ENCODE measurements around the gene MRPS31.

MRPS31 gene

GRCh38 chr13:40794414-40795368 is 23.7 kb upstream of the MRPS31 start:
- H2AFZ ChIP-seq (ENCODE audit: low read length) = no peak overlapping the region
- H3K79me2 ChIP-seq (ENCODE audit: low read length) = peaks cover 11% of the 10 kb centered on the region
- no peak overlapping the region for H3K27ac ChIP-seq (ENCODE audit: low read length)
- H3K4me2 ChIP-seq (ENCODE audit: low read depth, low read length) = no peak overlapping the region
- peaks cover 29% of the 10 kb centered on the region for H3K4me1 ChIP-seq (ENCODE audit: low read length)
- no peaks in the 10 kb centered on the region for H3K9me3 ChIP-seq (replicated peaks; ENCODE audit: insufficient read depth, low read length)
- H4K20me1 ChIP-seq (ENCODE audit: insufficient read depth, low read length) = no peaks in the 10 kb centered on the region
- no peaks in the 10 kb centered on the region for H3K36me3 ChIP-seq (replicated peaks; ENCODE audit: insufficient read depth, low read length)
- no peak for DNase-seq
- no peaks in the 10 kb centered on the region for H3K9me2 ChIP-seq (replicated peaks; ENCODE audit: insufficient read depth, low read length)
- H3K27me3 ChIP-seq (replicated peaks; ENCODE audit: insufficient read depth, low read length) = no peaks in the 10 kb centered on the region
- H3K4me3 ChIP-seq (ENCODE audit: low read length) = no peak overlapping the region
- TF ChIP-seq EZH2phosphoT487 (IDR thresholded peaks at IDR 0.05; ENCODE audit: low read length) (no peak), EZH2 (optimal IDR thresholded peaks at IDR 0.05; ENCODE audit: low read depth, low read length) (no peak), CTCF (IDR thresholded peaks at IDR 0.05; ENCODE audit: low read length) (no peak)
- peaks cover 23% of the 10 kb centered on the region for H3F3A ChIP-seq (ENCODE audit: insufficient read depth, low read length)
- H3K9ac ChIP-seq (ENCODE audit: low read length) = no peak overlapping the region

- no peak for TF ChIP-seq EZH2 (optimal IDR thresholded peaks at IDR 0.05; ENCODE audit: low read depth, low read length)
- no peak for TF ChIP-seq CTCF (IDR thresholded peaks at IDR 0.05; ENCODE audit: low read length)
- TF ChIP-seq EZH2phosphoT487 (IDR thresholded peaks at IDR 0.05; ENCODE audit: low read length) = no peak
- no peaks in the 10 kb centered on the region for H3K36me3 ChIP-seq (replicated peaks; ENCODE audit: insufficient read depth, low read length)
- H3F3A ChIP-seq (ENCODE audit: insufficient read depth, low read length) = peaks cover 11% of the 10 kb centered on the region
- H3K79me2 ChIP-seq (ENCODE audit: low read length) = peaks cover 8% of the 10 kb centered on the region; the same call in 1 of the 2 replicates
- no peak overlapping the region for H2AFZ ChIP-seq (ENCODE audit: low read length)
- peak overlapping the region; percentile 37; the same call in 1 of the 2 replicates for H3K4me2 ChIP-seq (ENCODE audit: low read depth, low read length)
- no peaks in the 10 kb centered on the region for H3K9me2 ChIP-seq (replicated peaks; ENCODE audit: insufficient read depth, low read length)
- H3K9ac ChIP-seq (ENCODE audit: low read length) = no peak overlapping the region
- no peak overlapping the region for H3K4me3 ChIP-seq (ENCODE audit: low read length)
- no peaks in the 10 kb centered on the region for H3K27me3 ChIP-seq (replicated peaks; ENCODE audit: insufficient read depth, low read length)
- H4K20me1 ChIP-seq (ENCODE audit: insufficient read depth, low read length) = no peaks in the 10 kb centered on the region
- peaks cover 22% of the 10 kb centered on the region for H3K4me1 ChIP-seq (ENCODE audit: low read length)
- no peaks in the 10 kb centered on the region for H3K9me3 ChIP-seq (replicated peaks; ENCODE audit: insufficient read depth, low read length)
- no peak for DNase-seq
- peak overlapping the region; percentile 72; the same call in 1 of the 2 replicates for H3K27ac ChIP-seq (ENCODE audit: low read length)
These were observed 22.3 kb upstream of the MRPS31 start for GRCh38 chr13:40793339-40793738.

- no peak overlapping the region for H3K9ac ChIP-seq (ENCODE audit: low read length)
- H3K9me2 ChIP-seq (replicated peaks; ENCODE audit: insufficient read depth, low read length) = no peaks in the 10 kb centered on the region
- TF ChIP-seq EZH2 (optimal IDR thresholded peaks at IDR 0.05; ENCODE audit: low read depth, low read length) = no peak
- no peak for TF ChIP-seq CTCF (IDR thresholded peaks at IDR 0.05; ENCODE audit: low read length)
- TF ChIP-seq EZH2phosphoT487 (IDR thresholded peaks at IDR 0.05; ENCODE audit: low read length) = no peak
- no peaks in the 10 kb centered on the region for H4K20me1 ChIP-seq (ENCODE audit: insufficient read depth, low read length)
- H3K27me3 ChIP-seq (replicated peaks; ENCODE audit: insufficient read depth, low read length) = no peaks in the 10 kb centered on the region
- DNase-seq = peak; percentile 78
- peaks cover 22% of the 10 kb centered on the region for H3K4me1 ChIP-seq (ENCODE audit: low read length)
- peak overlapping the region; percentile 37 for H3K4me2 ChIP-seq (ENCODE audit: low read depth, low read length)
- peaks cover 8% of the 10 kb centered on the region; the same call in 1 of the 2 replicates for H3K79me2 ChIP-seq (ENCODE audit: low read length)
- no peaks in the 10 kb centered on the region for H3K9me3 ChIP-seq (replicated peaks; ENCODE audit: insufficient read depth, low read length)
- H3K36me3 ChIP-seq (replicated peaks; ENCODE audit: insufficient read depth, low read length) = no peaks in the 10 kb centered on the region
- H3F3A ChIP-seq (ENCODE audit: insufficient read depth, low read length) = peaks cover 11% of the 10 kb centered on the region
- no peak overlapping the region for H3K4me3 ChIP-seq (ENCODE audit: low read length)
- H3K27ac ChIP-seq (ENCODE audit: low read length) = peak overlapping the region; percentile 72
- H2AFZ ChIP-seq (ENCODE audit: low read length) = no peak overlapping the region
These were observed 21.5 kb upstream of the MRPS31 start for GRCh38 chr13:40792284-40793051.
